ENCODE measurements around the gene SUPT6H. TPM values are rescaled to one million over a fixed set of nuclear protein-coding genes. Genes with fewer than 3 reads are reported as not detected.

Gene SUPT6H
- total and polyA plus RNA-seq, 9 of the 15 experiments (the other 6 are each of a cell fraction or from before 2014, with no cell fraction given) = 1.7 to 77.7 (median 49.2) TPM

DNA sequence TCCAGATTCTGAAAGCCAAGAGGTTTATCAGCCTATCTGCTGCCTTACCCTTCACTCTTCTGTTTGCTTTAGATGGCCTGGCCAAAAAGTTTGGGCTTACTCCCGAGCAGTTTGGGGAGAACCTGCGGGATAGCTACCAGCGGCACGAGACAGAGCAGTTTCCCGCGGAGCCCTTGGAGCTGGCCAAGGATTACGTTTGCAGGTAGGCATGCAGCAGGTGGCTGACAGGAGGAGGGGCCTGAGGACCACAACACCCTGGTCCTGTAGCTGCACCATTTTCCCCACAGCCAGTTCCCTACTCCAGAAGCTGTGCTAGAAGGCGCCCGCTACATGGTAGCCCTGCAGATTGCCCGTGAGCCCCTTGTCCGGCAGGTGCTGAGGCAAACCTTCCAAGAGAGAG, 20.6 kb downstream of the SUPT6H start:
- Histone ChIP-seq H3K36me3 (ENCODE audit: control insufficient read depth, insufficient read depth, low read length) (peaks cover 93% of the 10 kb centered on the region), H3K4me3 (no peak overlapping the region), H2AFZ (ENCODE audit: low read depth, low read length) (no peak overlapping the region), H3K9me3 (replicated peaks; ENCODE audit: control insufficient read depth, insufficient read depth, low read depth, low read length) (no peaks in the 10 kb centered on the region), H3K27me3 (ENCODE audit: control insufficient read depth in 2 of 2, insufficient read depth in 2 of 2, low read length in 2 of 2) (no peaks in the 10 kb centered on the region), H3K79me2 (ENCODE audit: control insufficient read depth, insufficient read depth, low read length) (no peaks in the 10 kb centered on the region), H3K4me2 (ENCODE audit: insufficient read depth, low read length) (no peak overlapping the region), H4K20me1 (replicated peaks; ENCODE audit: control insufficient read depth, insufficient read depth, low read length) (no peaks in the 10 kb centered on the region), H3K27ac (ENCODE audit: extremely low read depth, low read depth, low read length) (no peak overlapping the region), H3K9me1 (ENCODE audit: control insufficient read depth, insufficient read depth, low read length) (no peaks in the 10 kb centered on the region), H3K4me1 (replicated peaks in 1 of 2; ENCODE audit: control insufficient read depth in 2 of 2, insufficient read depth in 2 of 2, low read length in 2 of 2) (no peaks in the 10 kb centered on the region), H3K9ac (ENCODE audit: insufficient read depth in 1 of 2, low read depth in 2 of 2, low read length in 2 of 2) (no peak overlapping the region; a peak in 1 of 4 replicates)
- FAIRE-seq = no peak
- DNase-seq (ENCODE audit: extremely low read depth in 1 of 4, low spot score in 3 of 4) = no peak
- TF ChIP-seq THRAP3 (IDR thresholded peaks at IDR 0.05; ENCODE audit: borderline replicate concordance) (no peak), SRF (CRISPR knock-in tag; IDR thresholded peaks at IDR 0.05) (no peak), ZNF57 (CRISPR knock-in tag; IDR thresholded peaks at IDR 0.05) (no peak), ZNF644 (tag; IDR thresholded peaks at IDR 0.05; ENCODE audit: low read depth) (no peak), ZNF584 (CRISPR knock-in tag; IDR thresholded peaks at IDR 0.05; ENCODE audit: low read depth) (no peak), RBM15 (IDR thresholded peaks at IDR 0.05; ENCODE audit: insufficient read depth, low read length) (no peak)
- TF ChIP-seq, protein P1, sequence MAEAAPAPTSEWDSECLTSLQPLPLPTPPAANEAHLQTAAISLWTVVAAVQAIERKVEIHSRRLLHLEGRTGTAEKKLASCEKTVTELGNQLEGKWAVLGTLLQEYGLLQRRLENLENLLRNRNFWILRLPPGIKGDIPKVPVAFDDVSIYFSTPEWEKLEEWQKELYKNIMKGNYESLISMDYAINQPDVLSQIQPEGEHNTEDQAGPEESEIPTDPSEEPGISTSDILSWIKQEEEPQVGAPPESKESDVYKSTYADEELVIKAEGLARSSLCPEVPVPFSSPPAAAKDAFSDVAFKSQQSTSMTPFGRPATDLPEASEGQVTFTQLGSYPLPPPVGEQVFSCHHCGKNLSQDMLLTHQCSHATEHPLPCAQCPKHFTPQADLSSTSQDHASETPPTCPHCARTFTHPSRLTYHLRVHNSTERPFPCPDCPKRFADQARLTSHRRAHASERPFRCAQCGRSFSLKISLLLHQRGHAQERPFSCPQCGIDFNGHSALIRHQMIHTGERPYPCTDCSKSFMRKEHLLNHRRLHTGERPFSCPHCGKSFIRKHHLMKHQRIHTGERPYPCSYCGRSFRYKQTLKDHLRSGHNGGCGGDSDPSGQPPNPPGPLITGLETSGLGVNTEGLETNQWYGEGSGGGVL (CRISPR knock-in tag; IDR thresholded peaks at IDR 0.05) = no peak
- intact Hi-C loops (cut with micrococcal nuclease) (no loop called here), in situ Hi-C loops (cut with MboI) (no loop called here)
- no TSS peak for BruUV-seq (replicated peaks)
- POLR2A ChIA-PET = interaction anchor here (0.8 to 8.6 kb wide), 7 partner anchors 11 to 65 kb away, joined by 3 to 56 read pairs (median 4); partner anchors contain the start of genes SDF2 and SUPT6H
- CTCF ChIA-PET (ENCODE audit: low intra/inter-chr PET ratio) = interaction anchor here (0.7 kb wide), 1 partner anchor 21 kb away, joined by 3 read pairs; no protein-coding TSS in a partner anchor
- no peak for ATAC-seq
- 96% methylated on average over 11 of the region's 11 CpGs for WGBS (ENCODE audit: insufficient coverage, low coverage, missing lambda C conversion rate)

Measured in K562 (cell line).